ENCODE measurements around the gene CEBPE.

Gene CEBPE

DNA sequence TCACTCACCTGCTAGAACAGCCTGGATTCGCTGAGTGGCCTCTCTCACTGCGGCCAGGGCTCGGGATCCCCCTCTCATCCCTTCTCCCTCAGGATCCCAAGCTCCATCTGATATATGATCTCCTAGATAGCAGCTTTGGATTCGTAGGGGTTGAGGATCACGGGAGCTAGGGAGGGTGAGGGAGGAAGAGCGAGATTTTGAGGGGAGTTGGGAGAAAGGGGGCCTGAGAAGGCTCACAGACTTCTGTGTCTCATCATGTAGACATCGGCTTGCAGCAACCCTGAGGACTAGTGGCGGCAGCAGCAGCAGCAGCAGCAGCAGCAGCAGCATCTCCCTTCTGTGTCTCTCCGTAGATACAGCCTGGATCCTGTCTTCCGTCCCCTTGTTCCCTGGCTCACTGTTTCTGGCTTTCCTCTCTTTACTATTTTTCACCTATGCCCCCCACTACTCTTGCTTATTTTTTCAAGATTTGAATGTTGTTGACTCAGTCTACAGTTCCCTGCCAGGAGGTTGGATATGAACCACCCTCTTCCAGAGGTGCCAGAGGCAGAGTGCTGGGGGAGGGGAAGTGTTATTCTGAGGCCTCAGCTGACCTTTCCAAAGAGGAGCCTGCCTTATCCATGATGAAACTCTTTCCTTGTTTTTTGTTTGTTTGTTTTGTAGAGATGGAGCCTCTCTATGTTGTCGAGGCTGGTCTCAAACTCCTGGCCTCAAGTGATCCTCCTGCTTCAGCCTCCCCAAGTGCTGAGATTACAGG, 14.3 kb downstream of the CEBPE start, which contains the start of gene CIROP:
Gene CIROP (minus strand): TSS at position 399 of the 757 bp plus-strand sequence. CDS start 69 bp downstream, at position 330.
- in situ Hi-C loops (cut with MboI; ENCODE audit: low sequenced_read_pairs), result loop anchor here (5.0 kb wide), 1 partner anchor 37 kb away; no protein-coding TSS in a partner anchor

DNA sequence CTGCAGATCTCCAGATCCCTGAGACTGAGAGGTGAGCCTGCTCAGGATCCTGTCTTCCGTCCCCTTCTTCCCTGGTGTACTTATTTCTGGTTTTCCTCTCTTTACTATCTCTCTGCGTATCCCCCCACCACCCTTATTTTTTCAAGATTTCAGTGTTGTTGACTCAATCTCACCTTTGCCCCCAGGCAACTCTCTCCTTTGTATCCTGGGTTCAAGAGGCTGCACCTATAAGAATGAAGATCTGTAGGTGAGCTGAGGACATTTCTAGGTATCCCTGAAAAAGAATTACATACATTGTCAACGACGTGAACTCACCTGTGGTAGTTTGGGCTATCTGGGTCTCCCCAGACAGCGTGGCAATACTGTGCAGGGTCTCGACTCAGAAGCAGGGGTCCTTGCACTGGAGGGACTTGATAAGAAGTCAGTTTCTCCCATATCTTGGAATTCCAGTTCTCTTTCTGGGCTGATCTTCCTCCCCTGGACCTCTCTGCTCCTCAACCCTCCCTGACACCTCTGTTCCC, 14.9 kb downstream of the CEBPE start:
- in situ Hi-C loops (cut with MboI; ENCODE audit: low sequenced_read_pairs), result no loop called here

DNA sequence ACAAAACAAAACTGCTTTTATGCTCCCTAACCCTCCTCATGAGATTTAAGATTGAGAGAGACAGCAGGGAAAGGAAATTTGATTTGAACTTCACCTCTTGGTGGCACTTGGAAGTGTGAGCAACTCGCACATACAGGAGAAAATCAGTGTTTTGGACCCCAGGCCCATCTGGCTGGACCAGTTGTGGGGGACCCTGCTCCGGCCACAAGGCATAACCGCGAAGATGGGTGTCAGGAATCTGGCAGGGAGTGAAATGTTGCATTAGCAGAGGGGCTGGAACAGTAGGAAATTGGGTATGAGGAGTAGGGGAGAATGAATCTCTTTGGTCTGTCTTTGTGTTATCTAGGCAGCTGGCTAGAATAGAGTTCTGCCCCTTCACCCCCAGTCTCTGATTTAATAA, 15.5 kb downstream of the CEBPE start:
- in situ Hi-C loops (cut with MboI; ENCODE audit: low sequenced_read_pairs), result no loop called here

DNA sequence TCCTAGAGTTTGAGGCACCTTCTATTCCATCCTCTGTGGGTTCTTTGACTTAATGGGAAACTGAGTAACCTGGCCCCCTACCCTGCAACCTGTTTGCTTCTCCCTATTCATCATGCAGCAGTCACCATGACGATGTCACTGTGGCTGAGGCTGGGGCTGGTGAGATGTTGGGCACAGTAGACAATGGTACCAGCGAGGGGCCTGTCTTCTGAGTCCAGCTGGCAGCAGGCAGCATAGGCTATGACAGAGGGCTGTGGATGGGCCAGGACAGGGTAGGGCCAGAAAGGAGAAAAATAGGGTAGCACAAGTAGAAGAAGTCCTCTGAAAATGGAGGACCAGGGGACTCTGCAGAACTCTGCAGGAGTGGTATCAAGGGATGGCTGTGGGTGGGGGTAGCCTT, 16.3 kb downstream of the CEBPE start:
- in situ Hi-C loops (cut with MboI; ENCODE audit: low sequenced_read_pairs), result no loop called here

DNA sequence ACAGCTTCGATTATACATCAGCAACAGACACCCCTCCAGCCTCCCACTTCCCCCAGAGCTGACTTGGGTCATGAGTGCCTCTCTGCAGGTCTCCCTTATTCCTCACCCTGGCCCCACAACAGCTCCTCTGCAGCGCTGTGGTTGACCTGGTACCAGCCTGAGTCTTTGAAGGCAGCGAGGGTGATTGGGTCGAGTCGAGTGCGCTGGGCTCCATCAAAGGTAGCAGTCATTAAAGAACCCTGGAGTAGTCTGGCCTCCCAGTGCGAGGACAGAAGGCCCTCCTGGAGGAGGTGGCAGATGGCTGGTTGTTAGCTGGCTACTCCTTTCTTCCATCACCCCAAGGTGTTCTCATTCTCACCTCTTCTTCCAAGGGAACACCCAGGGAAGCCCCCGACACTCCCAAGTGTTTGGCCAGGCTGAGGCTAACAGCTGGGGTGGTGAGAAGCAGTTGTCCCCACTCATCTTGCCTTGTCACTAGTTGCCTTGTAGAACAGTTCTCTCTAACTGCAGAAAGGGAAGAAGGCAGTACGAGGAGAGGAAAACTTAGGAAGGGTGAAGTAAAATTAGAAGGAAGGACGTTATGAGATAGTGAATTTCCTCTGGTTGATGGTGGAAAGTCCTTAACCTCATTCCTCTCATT, 16.9 kb downstream of the CEBPE start:
- in situ Hi-C loops (cut with MboI; ENCODE audit: low sequenced_read_pairs), result no loop called here

DNA sequence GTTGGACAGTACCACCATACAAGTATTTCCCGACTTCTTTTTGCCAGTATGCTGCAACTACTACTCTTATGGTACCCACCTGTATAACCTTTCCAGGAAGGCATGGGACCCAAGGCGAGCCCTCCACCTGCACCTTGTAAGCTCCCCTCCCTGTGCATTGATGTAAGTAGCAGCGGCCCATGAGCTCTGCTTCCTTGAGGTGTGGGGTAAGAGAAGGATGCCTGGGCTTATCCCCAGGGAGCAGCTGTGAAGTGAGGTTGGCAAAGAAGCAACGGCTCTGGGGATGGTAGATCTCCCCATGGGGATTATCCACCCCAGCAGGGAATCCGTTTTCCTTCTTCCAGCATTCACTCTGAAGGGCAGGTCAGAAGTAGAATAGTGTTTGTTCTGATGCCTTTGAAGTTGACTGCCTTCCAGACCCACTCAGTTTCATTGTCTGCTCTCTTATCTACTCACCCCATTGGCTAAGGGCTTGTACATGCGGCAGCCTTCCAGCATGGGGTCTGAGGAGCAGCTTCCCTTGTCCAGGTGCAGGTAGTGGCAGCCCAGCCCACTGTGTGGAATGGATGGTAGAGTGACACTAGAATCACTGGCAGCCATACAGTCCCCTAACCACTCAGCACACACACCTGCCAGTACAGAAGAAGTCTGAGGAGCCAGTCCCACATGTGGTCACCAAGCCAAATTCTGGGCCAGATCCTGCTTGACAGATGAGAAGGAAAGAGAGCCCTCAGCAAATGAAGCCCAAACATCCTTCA, 17.7 kb downstream of the CEBPE start:
- in situ Hi-C loops (cut with MboI; ENCODE audit: low sequenced_read_pairs), result no loop called here

DNA sequence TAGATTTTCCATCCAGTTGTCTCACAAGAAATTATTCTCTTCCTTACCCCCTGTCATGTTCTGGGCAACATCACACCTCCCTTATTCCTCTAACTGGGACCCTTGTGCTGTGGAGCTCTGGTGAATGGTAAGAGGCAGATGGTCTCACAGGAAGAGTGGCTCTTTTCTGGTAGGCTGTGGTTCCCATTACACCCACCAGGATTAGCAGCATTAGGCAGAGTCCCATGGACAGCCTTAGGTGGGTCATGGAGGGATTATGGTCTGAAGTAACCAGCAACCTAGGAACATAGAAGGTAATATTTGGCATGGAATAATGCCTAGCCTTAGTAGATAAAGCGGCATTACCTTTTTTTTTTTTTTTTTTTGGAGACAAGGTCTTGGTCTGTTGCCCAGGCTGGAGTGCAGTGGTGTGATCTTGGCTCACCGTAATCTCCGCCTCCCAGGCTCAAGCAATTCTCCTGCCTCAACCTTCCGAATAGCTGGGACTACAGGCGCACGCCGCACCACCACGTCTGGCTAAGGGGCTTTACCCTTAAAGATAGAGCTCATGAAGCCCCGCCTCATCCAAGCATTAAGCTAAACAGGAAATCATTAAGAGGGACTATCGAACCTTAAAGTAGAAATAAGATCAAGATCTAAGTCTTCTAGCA, 19.7 kb downstream of the CEBPE start:
- in situ Hi-C loops (cut with MboI; ENCODE audit: low sequenced_read_pairs), result no loop called here

DNA sequence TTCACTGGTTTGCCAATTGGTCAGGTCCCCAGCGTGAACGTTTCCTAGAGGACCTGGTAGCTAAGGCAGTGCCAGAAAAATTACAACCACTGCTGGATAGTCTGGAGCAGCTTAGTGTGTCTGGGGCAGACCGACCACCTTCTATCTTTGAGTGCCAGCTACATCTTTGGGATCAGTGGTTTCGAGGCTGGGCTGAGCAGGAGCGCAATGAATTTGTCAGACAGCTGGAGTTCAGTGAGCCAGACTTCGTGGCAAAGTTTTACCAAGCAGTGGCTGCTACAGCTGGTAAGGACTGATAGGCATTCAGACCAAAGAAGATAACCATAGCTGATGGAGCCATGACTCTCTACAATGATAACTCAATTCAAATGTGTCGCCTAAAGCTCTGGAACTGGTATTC, 21.3 kb downstream of the CEBPE start:
- in situ Hi-C loops (cut with MboI; ENCODE audit: low sequenced_read_pairs), result no loop called here

DNA sequence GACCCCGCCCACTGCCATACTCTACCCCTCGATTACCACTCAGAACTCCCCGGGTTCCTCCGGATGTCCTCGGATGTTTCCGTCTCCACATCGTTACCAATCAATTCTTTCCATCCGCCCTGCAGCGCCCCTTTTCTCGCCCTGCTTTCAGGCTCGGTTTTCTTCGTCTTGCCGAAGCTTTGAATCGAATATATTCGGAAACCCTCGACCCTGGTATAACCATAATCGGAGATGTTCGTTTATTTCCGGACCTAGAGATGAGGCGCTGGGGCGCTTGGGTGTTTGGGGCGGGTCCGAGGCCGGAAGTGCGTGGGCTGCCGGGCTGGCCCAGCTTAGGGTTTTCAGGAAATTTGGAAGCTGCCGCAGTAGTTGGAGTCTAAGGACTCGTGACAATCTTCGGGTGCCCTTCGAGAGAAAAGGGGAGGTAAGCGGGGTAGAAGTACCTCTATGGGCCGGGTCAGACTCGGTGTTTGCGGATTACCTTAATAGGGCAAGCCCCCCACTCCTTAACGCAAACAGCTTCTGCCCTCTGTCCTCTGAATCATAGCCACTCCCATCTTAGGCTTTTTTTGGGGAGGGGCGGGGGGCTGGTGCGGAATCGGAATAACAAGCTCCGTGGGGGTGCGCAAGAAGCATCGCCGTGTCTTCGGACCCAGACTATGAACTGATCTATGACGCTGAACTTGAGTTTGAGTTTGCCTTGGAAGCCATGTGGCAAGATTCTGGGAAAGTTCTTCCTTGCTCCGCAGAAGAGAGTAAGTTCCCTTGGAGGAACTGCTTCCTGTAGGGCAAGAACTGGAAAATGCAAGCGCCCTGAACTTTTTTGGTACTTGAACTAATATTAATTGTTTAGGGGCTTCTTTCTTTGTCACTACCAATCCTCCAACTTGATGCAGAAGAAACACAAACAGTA, 23.6 kb downstream of the CEBPE start, which contains the start of gene C14orf119:
Gene C14orf119 (plus strand): TSS at position 310 of the 913 bp plus-strand sequence. CDS start 2,154 bp downstream, outside the sequence.
- in situ Hi-C loops (cut with MboI; ENCODE audit: low sequenced_read_pairs), result no loop called here

DNA sequence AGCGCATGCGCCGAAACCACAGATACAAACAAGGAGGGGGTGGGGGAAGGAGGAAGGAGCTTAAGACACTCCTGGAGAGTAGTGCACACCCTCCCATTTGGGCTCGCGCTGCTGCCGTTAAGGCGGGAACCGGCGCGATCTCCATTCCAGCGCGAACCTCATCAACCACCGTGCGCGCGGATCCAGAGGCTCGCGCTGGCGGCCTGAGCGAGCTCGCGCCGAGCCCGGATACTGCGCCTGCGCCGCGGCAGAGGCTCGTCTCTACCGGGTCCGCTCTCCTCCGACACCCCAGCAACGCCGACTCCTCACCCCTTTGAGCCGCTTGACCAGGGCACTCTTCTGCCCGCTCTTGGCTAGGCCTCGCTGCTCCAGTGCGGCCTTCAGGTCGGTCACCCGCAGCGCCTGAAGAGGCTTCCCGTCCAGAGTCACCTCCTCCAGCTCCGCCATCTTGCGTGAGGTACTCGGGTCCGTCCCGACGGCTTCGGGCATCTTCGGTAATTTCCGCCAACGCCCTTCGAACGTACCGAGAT, 24.3 kb downstream of the CEBPE start, which contains the start of gene ACIN1:
Gene ACIN1 (minus strand): TSS at position 471 of the 530 bp plus-strand sequence. CDS start 24 bp downstream, at position 447.
- in situ Hi-C loops (cut with MboI; ENCODE audit: low sequenced_read_pairs), result no loop called here

DNA sequence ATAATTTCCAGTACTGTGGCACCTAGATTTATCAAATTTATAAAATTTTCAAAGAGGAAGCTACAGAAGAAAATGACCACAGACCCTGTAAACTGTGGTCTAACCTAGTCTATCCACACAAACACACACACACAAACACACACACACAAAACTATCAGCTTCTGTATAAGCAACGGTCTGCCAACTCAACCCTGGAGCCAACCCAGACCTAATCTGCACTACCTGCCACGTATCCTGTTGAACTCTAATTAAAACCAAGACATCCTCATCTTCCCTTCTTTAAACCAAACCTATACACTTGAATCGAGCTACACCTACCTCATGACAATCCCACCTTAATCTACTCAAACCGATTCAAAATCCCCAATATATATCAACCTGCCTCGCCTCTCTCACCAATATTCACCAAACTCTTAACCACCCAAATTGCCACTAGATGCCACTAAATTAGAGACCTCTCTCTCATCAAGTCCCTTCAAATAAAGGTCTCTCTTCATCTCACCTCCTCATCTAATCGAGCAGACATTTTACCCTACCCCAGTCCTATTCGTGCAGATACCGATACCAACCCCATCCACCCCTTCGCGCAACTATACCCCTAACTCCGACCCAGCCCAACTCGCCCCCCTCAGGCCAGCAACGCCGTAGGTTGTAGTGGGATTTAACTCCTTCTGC, 24.9 kb downstream of the CEBPE start:
- in situ Hi-C loops (cut with MboI; ENCODE audit: low sequenced_read_pairs), result no loop called here

DNA sequence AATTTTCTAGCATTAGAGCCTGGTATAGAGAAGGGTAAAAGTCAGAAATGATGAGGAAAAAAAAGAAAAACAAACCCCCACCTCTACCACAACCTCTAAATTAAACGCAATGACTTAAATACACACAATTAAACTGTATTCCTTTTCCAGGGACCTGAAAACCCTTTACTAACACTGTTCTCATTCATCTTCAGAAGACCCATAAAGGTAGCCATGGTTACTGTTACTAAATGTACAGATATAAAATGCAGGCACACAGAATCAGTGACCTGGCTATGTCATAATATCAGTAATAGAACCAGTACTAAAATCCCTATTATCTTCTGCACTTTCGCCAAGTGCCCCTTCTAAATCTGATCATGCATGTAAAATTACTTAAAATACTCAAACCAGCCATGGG, 25.5 kb downstream of the CEBPE start:
- in situ Hi-C loops (cut with MboI; ENCODE audit: low sequenced_read_pairs), result no loop called here

DNA sequence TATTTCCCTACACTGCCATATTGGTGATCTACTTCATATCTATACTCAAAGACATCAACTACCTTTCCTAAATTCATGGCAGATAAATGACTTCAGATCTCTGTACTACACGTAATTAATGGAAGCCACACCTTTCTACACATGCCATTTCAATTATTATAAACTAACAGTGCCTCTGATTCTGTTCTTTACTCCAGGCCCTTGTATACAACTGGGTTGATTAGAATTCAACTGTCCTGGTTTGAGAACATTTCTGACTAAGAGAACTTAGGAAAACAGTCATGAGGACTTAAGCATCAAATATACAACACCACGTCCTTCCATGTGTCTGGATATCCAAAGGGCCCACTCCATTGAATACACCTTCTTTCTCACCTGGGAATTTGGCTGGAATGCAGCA, 26.0 kb downstream of the CEBPE start:
- in situ Hi-C loops (cut with MboI; ENCODE audit: low sequenced_read_pairs), result no loop called here

DNA sequence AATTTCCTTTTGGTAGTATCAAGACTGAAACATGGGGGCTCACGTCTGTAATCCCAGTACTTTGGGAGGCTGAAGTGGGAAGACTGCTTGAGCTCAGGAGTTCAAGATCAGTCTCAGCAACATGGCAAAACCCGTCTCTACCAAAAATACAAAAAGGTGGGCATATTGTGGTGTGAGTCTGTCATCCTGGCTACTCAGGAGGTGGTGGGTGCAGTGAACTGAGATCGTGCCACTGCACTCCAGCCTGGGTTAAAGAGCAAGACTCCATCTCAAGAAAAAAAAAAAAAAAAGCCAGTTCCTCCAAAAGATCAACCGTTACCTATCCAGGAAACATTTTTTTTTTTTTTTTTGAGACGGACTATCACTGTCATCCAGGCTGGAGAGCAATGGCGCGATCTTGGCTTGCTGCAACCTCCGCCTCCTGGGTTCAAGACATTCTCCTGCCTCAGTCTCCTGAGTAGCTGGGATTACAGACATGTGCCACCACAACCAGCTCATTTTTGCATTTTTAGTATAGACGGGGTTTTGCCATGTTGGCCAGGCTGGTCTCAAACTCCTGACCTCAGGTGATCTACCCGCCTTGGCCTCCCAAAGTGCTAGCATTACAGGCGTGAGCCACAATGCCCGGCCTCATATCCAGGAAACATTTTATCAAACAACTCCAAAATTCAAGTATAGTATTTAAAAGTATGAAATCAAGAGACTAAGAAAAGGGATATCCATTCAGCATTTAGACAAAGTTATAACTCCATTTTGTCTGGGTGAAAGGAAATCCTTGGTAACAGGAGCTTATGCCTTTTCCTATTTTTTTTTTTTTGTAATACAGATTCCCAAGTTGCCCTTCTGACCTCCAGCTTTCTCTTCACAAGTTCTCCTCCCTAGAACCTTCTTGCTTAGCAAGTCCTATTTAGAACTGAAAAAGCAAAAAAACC, 27.5 kb downstream of the CEBPE start:
- in situ Hi-C loops (cut with MboI; ENCODE audit: low sequenced_read_pairs), result no loop called here

DNA sequence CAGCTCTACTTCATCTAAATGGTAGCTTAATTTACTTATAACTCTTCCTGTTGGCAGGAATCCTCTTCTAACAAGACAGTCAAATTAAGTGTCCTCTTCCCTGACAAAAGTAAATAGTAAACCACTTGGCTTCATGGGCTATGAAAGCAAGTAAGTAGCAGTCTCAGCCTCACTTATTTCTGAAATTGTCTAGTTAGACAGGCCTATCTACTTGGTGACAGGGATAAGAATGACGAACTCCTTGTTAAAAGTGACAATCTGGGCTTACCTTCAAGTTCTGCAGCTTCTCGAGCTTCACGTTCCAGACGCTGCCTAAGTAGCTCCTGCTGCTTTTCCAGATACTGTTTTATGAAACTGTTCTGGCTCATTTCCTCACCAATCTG, 28.8 kb downstream of the CEBPE start:
- in situ Hi-C loops (cut with MboI; ENCODE audit: low sequenced_read_pairs), result no loop called here

DNA sequence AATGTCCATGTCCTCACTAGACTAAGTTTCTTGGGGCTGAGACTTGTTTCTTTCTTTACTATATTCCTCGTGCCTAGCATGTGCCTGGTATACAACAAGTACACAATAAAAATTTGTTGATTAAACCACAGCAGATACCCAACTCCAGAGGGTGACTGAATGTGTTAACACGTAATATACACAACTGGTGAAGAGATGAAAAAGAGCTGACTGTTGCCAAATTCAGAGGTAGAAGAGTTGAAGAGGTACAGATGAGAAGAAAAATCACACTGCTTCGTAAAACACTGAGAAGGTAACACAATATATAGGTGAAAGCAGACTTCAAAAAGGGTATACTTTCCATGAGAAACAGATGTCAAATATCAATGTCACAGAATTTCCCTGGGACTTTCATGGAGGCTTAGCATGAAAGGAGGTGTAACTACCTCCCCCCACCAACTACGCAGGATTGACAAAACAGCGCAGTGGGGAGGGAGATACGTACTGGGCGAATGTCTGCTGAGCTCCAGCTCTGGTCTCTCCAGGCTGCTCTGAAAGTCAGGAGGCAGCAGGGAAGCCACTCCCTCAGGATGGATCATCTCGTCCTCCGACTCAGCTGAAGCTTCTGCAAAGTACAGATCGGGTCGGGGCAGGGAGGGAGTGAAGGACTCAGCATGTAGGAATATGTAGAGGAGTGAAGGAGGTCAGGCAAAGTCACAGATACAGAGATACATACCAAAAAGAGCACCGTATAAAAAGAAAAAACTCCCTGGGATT, 29.4 kb downstream of the CEBPE start:
- in situ Hi-C loops (cut with MboI; ENCODE audit: low sequenced_read_pairs), result no loop called here

DNA sequence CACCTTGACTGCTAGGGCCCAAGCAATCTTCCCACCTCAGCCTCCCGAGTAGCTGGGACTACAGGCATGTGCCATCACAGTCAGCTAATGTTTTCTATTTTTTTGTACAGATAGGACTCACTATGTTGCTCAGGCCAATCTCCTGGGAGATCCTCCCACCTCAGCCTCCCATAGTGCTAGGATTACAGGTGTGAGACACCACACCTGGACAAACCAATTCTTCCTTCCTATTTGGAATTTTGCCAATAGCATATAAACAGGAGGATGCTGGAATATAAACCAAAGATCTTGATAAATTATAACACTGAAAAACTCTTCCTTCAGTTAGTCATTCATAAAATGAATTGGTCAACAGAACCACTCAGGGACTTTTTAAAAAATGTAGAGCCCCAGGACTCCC, 32.5 kb downstream of the CEBPE start:
- in situ Hi-C loops (cut with MboI; ENCODE audit: low sequenced_read_pairs), result no loop called here
